Peyer's patch (tissue), 4 donors: ENCODE measurements around the gene NCK2.

ENCODE experiments used
- CTCF ChIP-seq, 6 experiments: fragments of 450-650 bp in 4 of 6; fragments of 200-600 bp in 2 of 6; sonication (generic) in 1 of 6; IDR thresholded peaks; one replicate each; pipeline ENCODE4 v1.5.1; 2017 to 2019; ENCODE audit warnings: antibody characterized with exemption in 6 of 6, mild to moderate bottlenecking in 3 of 6, moderate library complexity in 1 of 6
- POLR2A ChIP-seq, 2 donors: fragments of 450-650 bp; IDR thresholded peaks; one replicate each; pipeline ENCODE4 v1.5.1; 2017; ENCODE audit warnings: antibody characterized with exemption in 2 of 2, mild to moderate bottlenecking in 2 of 2, moderate library complexity in 2 of 2

- TF ChIP-seq POLR2A (IDR thresholded peaks at IDR 0.05) (no peak), CTCF (IDR thresholded peaks at IDR 0.05) (no peak)
Observed at GRCh38 chr2:105737980-105738657, 6.6 kb upstream of the NCK2 start.
